H9 (cell line): ENCODE results near the gene SLC35G6. TPM values are rescaled to one million over a fixed set of nuclear protein-coding genes. Genes with fewer than 3 reads are reported as not detected.

Experiments
- DNase-seq: peaks from one replicate; pipeline ENCODE4 v3.0.0-alpha.2; 2017
- H2AFZ ChIP-seq: one replicate; pipeline ENCODE4 v1.6.1; 2013; ENCODE audit warnings: mild to moderate bottlenecking, low read length, control low read depth, moderate library complexity
- H2AK5ac ChIP-seq: 2 replicates; pipeline ENCODE4 v1.6.1; 2013; ENCODE audit warnings: low read length, control low read depth, mixed read lengths; ENCODE audit not compliant: insufficient read length
- H2BK120ac ChIP-seq: one replicate; pipeline ENCODE4 v1.6.1; 2013; ENCODE audit warnings: low read depth, mild to moderate bottlenecking, low read length, control low read depth, inconsistent platforms; ENCODE audit not compliant: poor library complexity, severe bottlenecking
- H2BK12ac ChIP-seq: 2 replicates; pipeline ENCODE4 v1.6.1; 2013; ENCODE audit warnings: low read length, control low read depth, mixed read lengths, low read depth; ENCODE audit not compliant: insufficient read length
- H2BK15ac ChIP-seq: 2 replicates; pipeline ENCODE4 v1.6.1; 2013; ENCODE audit warnings: low read depth, low read length, control low read depth
- H2BK20ac ChIP-seq: one replicate; pipeline ENCODE4 v1.6.1; 2013; ENCODE audit warnings: low read depth, mild to moderate bottlenecking, low read length, control low read depth, inconsistent platforms; ENCODE audit not compliant: poor library complexity, severe bottlenecking
- H2BK5ac ChIP-seq: 2 replicates; pipeline ENCODE4 v1.6.1; 2013; ENCODE audit warnings: low read length, control low read depth, mixed read lengths; ENCODE audit not compliant: insufficient read length
- H3K14ac ChIP-seq: 2 replicates; pipeline ENCODE4 v1.6.1; 2013; ENCODE audit warnings: low read length, control low read depth; ENCODE audit not compliant: insufficient read depth
- H3K18ac ChIP-seq: 2 replicates; pipeline ENCODE4 v1.6.1; 2013; ENCODE audit warnings: low read depth, mild to moderate bottlenecking, mixed read lengths, low read length, control low read depth; ENCODE audit not compliant: insufficient read length
- H3K23ac ChIP-seq: 2 replicates; pipeline ENCODE4 v1.6.1; 2013; ENCODE audit warnings: low read length, control low read depth, mixed read lengths, low read depth; ENCODE audit not compliant: insufficient read length
- H3K23me2 ChIP-seq: 2 replicates; pipeline ENCODE4 v1.6.1; 2013; ENCODE audit warnings: low read depth, mild to moderate bottlenecking, mixed read lengths, low read length, control low read depth; ENCODE audit not compliant: insufficient read length, poor library complexity, severe bottlenecking
- H3K27ac ChIP-seq: 2 replicates; pipeline ENCODE4 v1.5.1; 2013; ENCODE audit warnings: low read length, control low read depth, mixed read lengths, low read depth; ENCODE audit not compliant: insufficient read length
- H3K27me3 ChIP-seq: 2 replicates; pipeline ENCODE4 v1.6.1; 2013; ENCODE audit warnings: low read length, control low read depth, inconsistent platforms; ENCODE audit not compliant: insufficient read depth
- H3K4ac ChIP-seq: 2 replicates; pipeline ENCODE4 v1.6.1; 2013; ENCODE audit warnings: low read depth, mild to moderate bottlenecking, control low read depth, inconsistent platforms, low read length, moderate library complexity
- H3K4me1 ChIP-seq: 2 replicates; pipeline ENCODE4 v1.6.1; 2013; ENCODE audit warnings: low read length, control low read depth, inconsistent platforms; ENCODE audit not compliant: insufficient read depth
- H3K4me2 ChIP-seq: 2 replicates; pipeline ENCODE4 v1.6.1; 2013; ENCODE audit warnings: low read length, control low read depth, mixed read lengths; ENCODE audit not compliant: insufficient read length, insufficient read depth
- H3K56ac ChIP-seq: 2 replicates; pipeline ENCODE4 v1.6.1; 2013; ENCODE audit warnings: low read depth, mild to moderate bottlenecking, mixed read lengths, low read length, control low read depth; ENCODE audit not compliant: insufficient read length
- H3K79me1 ChIP-seq: 2 replicates; pipeline ENCODE4 v1.6.1; 2013; ENCODE audit warnings: low read depth, mild to moderate bottlenecking, moderate library complexity, low read length, control low read depth, inconsistent platforms; ENCODE audit not compliant: insufficient read depth, poor library complexity, severe bottlenecking
- H3K79me2 ChIP-seq: 2 replicates; pipeline ENCODE4 v1.6.1; 2013; ENCODE audit warnings: low read length, control low read depth, inconsistent platforms; ENCODE audit not compliant: insufficient read depth
- H3K9ac ChIP-seq: 2 replicates; pipeline ENCODE4 v1.6.1; 2013; ENCODE audit warnings: low read length, control low read depth, mixed read lengths; ENCODE audit not compliant: insufficient read length; ENCODE audit errors: extremely low read depth
- H3K9me3 ChIP-seq: one replicate; pipeline ENCODE4 v1.6.1; 2013; ENCODE audit warnings: low read depth, low read length, inconsistent platforms; ENCODE audit not compliant: control insufficient read depth
- H3T11ph ChIP-seq: one replicate; pipeline ENCODE4 v1.6.1; 2013; ENCODE audit warnings: mild to moderate bottlenecking, low read length, control low read depth, inconsistent platforms
- H4K20me1 ChIP-seq: one replicate; pipeline ENCODE4 v1.6.1; 2013; ENCODE audit not compliant: control insufficient read depth, insufficient read length, insufficient read depth
- H4K5ac ChIP-seq: 2 replicates; pipeline ENCODE4 v1.6.1; 2013; ENCODE audit warnings: low read depth, mild to moderate bottlenecking, mixed read lengths, low read length, control low read depth; ENCODE audit not compliant: insufficient read length
- H4K8ac ChIP-seq: replicated peaks from 2 replicates; pipeline ENCODE4 v1.6.1; 2013; ENCODE audit warnings: low read length, control low read depth, mixed read lengths, low read depth; ENCODE audit not compliant: insufficient read length
- H4K91ac ChIP-seq: 2 replicates; pipeline ENCODE4 v1.6.1; 2013; ENCODE audit warnings: low read depth, mild to moderate bottlenecking, moderate library complexity, mixed read lengths, low read length, control low read depth; ENCODE audit not compliant: insufficient read length
- H3K27ac Mint-ChIP-seq, 3 experiments: 2 replicates in 2 of 3; 3 replicates in 1 of 3; pipeline ENCODE4 v1.8.0; 2020 to 2021; ENCODE audit warnings: mixed read lengths in 3 of 3, mild to moderate bottlenecking in 1 of 3, moderate library complexity in 1 of 3
- H3K27me3 Mint-ChIP-seq: 2 replicates; pipeline ENCODE4 v1.8.0; 2021; ENCODE audit warnings: low read depth, mild to moderate bottlenecking, moderate library complexity, mixed read lengths
- H3K36me3 Mint-ChIP-seq, 3 experiments: 2 replicates in 2 of 3; 3 replicates in 1 of 3; pipeline ENCODE4 v1.8.0; 2020 to 2021; ENCODE audit warnings: low read depth in 3 of 3, mixed read lengths in 3 of 3; ENCODE audit not compliant: insufficient read depth in 1 of 3
- H3K4me1 Mint-ChIP-seq, 2 experiments: 2 replicates each; pipeline ENCODE4 v1.8.0; 2020; ENCODE audit warnings: mixed read lengths in 2 of 2
- H3K4me3 Mint-ChIP-seq, 2 experiments: 2 replicates in 1 of 2; 3 replicates in 1 of 2; pipeline ENCODE4 v1.8.0; 2020 to 2021; ENCODE audit warnings: mild to moderate bottlenecking in 2 of 2, mixed read lengths in 2 of 2, moderate library complexity in 1 of 2
- H3K9me3 Mint-ChIP-seq, 2 experiments: 2 replicates in 1 of 2; 3 replicates in 1 of 2; pipeline ENCODE4 v1.8.0; 2020; ENCODE audit warnings: mild to moderate bottlenecking in 2 of 2, mixed read lengths in 2 of 2, moderate library complexity in 1 of 2
- WGBS: extraction: QIAGEN DNeasy Blood & Tissue Kit; methylation state at CpG from one replicate; pipeline ENCODE4 v1.1.7; 2013; ENCODE audit warnings: missing lambda C conversion rate, low lambda C conversion rate, mixed read lengths; ENCODE audit not compliant: insufficient read length; ENCODE audit errors: extremely low coverage; 5-methylcytosine and 5-hydroxymethylcytosine counted together
- total RNA-seq: library from RNA; stranded (reverse); gene quantifications from 2 replicates; pipeline ENCODE4 v1.2.1, GENCODE V29; 2021
- TF ChIP-seq, protein P1 (sequence below): fragments of 200-600 bp; sonication (generic); conservative IDR thresholded peaks from 3 replicates; pipeline ENCODE4 v1.8.0; 2021; ENCODE audit warnings: antibody characterized with exemption, mild to moderate bottlenecking

Gene SLC35G6
- total RNA-seq, 1 experiment from 2014 or later, result not detected

DNA sequence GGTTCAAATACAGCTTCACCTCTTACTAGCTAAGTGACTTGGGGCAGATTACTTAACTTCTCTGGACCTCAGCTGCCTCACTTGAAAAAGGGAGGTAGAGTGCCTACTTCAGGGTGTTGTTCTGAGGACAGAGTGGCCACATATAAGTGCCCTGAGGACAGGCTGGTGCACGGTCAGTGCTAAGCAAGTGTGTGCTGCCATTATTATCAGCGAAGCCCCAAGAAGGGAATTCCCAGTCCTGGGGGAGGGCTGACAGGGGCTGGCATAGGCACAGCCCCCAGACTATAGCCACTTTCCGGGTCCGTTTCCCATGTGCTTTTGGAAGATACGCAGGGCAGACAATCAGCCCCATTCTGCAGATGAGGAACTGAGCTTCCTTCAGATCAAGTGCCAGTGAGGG lies 4.3 kb upstream of the SLC35G6 start:
- Histone ChIP-seq H3K23ac (no peak overlapping the region), H3K27me3 (no peaks in the 10 kb centered on the region), H3K56ac (no peak overlapping the region), H3K4me1 (peaks cover 8% of the 10 kb centered on the region; the same call in 1 of the 2 replicates), H4K20me1 (peaks cover 6% of the 10 kb centered on the region), H2BK15ac (no peak overlapping the region), H3T11ph (no peak overlapping the region), H3K4ac (no peak overlapping the region), H2AK5ac (no peak overlapping the region), H3K4me2 (no peak overlapping the region), H4K5ac (no peak overlapping the region), H3K18ac (no peak overlapping the region), H3K23me2 (peaks cover 4% of the 10 kb centered on the region), H3K79me2 (peaks cover 5% of the 10 kb centered on the region; the same call in 1 of the 2 replicates), H3K14ac (no peak overlapping the region), H4K8ac (no peak overlapping the region), H4K91ac (no peak overlapping the region), H3K9ac (peak overlapping the region; percentile 29), H3K9me3 (no peaks in the 10 kb centered on the region), H3K79me1 (peaks cover 3% of the 10 kb centered on the region), H2BK20ac (no peak overlapping the region), H2AFZ (no peak overlapping the region), H3K27ac (no peak overlapping the region), H2BK5ac (no peak overlapping the region), H2BK12ac (no peak overlapping the region), H2BK120ac (no peak overlapping the region)
- Mint-ChIP-seq H3K9me3 (no peaks in the 10 kb centered on the region; a peak in 1 of 5 replicates), H3K27me3 (no peaks in the 10 kb centered on the region; the same call in 1 of the 2 replicates), H3K4me3 (no peak overlapping the region), H3K27ac (no peak overlapping the region), H3K4me1 (peaks cover 39 to 40% of the 10 kb centered on the region in 2 experiments), H3K36me3 (peaks cover 0 to 4% (median 0%) of the 10 kb centered on the region in 3 experiments; a peak in 1 of 7 replicates)
- no CpG with 5 or more reads among the region's 5 CpGs for WGBS
- TF ChIP-seq, protein P1, sequence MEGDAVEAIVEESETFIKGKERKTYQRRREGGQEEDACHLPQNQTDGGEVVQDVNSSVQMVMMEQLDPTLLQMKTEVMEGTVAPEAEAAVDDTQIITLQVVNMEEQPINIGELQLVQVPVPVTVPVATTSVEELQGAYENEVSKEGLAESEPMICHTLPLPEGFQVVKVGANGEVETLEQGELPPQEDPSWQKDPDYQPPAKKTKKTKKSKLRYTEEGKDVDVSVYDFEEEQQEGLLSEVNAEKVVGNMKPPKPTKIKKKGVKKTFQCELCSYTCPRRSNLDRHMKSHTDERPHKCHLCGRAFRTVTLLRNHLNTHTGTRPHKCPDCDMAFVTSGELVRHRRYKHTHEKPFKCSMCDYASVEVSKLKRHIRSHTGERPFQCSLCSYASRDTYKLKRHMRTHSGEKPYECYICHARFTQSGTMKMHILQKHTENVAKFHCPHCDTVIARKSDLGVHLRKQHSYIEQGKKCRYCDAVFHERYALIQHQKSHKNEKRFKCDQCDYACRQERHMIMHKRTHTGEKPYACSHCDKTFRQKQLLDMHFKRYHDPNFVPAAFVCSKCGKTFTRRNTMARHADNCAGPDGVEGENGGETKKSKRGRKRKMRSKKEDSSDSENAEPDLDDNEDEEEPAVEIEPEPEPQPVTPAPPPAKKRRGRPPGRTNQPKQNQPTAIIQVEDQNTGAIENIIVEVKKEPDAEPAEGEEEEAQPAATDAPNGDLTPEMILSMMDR, result no peak
- DNase-seq, result no peak
